ENCODE measurements around the gene BHLHE23.

BHLHE23 gene

DNA sequence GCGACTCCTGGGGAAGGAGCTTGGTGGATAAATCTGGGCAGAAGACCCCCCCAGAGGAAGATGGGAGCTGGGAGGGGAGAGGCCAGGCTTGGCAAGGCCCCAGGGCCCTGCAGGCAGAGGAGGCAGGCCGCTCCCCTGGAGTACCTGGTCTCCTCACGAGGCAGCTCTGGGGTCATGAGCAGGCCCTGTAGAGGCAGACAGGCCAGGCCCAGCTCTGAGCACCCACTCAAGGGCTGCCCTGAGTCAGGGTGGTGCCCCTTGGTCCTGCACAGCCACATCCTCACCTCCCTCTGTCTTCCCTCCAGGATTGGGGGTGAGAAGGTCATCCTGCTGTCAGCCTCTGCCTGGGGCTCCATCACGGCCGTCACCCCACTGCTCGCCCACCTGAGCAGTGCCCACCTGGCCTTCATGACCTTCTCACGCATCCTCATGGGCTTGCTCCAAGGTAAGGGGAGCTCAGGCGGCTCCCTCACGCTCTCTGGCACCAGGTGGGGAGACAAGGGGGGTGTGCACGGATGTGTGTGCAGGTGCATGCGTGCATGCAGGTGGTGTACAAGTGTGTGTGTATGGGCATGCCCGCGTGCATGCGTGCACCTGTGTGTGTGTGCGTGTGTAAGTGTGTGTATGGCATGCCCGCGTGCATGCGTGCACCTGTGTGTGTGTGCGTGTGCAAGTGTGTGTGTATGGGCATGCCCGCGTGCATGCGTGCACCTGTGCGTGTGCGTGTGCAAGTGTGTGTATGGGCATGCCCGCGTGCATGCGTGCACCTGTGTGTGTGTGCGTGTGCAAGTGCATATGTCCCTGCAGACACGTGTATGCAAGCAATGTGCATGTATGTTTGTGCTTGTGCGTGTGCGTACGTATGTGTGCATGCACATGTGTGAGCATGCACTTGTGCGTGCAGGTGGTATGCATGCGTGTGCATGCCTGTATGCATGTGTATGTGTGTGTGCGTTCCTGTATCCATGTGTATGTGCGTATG is 49.3 kb downstream of the BHLHE23 start:
- DNase-seq (ENCODE audit: low read depth), result no peak
- no peak overlapping the region for H3K4me3 ChIP-seq (ENCODE audit: low read length)
- TF ChIP-seq, protein P1, sequence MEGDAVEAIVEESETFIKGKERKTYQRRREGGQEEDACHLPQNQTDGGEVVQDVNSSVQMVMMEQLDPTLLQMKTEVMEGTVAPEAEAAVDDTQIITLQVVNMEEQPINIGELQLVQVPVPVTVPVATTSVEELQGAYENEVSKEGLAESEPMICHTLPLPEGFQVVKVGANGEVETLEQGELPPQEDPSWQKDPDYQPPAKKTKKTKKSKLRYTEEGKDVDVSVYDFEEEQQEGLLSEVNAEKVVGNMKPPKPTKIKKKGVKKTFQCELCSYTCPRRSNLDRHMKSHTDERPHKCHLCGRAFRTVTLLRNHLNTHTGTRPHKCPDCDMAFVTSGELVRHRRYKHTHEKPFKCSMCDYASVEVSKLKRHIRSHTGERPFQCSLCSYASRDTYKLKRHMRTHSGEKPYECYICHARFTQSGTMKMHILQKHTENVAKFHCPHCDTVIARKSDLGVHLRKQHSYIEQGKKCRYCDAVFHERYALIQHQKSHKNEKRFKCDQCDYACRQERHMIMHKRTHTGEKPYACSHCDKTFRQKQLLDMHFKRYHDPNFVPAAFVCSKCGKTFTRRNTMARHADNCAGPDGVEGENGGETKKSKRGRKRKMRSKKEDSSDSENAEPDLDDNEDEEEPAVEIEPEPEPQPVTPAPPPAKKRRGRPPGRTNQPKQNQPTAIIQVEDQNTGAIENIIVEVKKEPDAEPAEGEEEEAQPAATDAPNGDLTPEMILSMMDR (conservative IDR thresholded peaks at IDR 0.05; ENCODE audit: low read length), result no peak

DNA sequence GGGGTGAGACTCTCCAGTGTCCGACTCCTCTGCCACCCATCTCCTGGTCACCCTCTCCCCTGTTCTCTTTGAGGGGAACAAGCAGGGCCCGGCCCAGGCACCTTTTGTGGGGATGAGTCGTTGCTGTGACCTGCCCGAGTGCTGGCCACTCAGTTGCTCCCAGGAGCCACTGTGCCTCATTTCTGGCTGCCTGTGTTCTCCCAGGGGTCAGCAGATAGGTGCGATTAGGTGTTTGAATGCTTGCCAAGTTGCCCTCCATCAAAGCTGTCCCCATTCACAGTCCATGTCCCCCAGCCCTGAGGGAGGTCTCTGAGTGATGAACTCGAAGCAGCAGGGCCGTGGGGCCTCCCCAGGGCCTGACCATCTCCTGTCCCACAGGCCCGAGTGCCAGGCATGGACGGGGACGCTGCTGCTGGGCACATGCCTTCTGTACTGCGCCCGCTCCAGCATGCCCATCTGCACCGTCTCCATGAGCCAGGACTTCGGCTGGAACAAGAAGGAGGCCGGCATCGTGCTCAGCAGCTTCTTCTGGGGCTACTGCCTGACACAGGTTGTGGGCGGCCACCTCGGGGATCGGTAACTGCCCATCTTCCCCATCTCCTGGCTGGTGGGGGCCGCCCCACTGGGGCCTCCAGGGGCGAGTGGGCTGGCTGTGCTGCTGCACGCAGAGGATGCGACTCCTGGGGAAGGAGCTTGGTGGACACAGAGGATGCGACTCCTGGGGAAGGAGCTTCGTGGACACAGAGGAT is 50.2 kb downstream of the BHLHE23 start:
- DNase-seq (ENCODE audit: low read depth), result no peak
- TF ChIP-seq, protein P1 (conservative IDR thresholded peaks at IDR 0.05; ENCODE audit: low read length), result no peak
- no peak overlapping the region for H3K4me3 ChIP-seq (ENCODE audit: low read length)

All from AG10803 (cell line).